Heart left ventricle (tissue), 16 donors: ENCODE measurements around the gene SHISA9. TPM values are rescaled to one million over a fixed set of nuclear protein-coding genes. Genes with fewer than 3 reads are reported as not detected.

Experiments used
- ATAC-seq, 4 donors: fragments of 200-7000 bp; cut with Tn5 transposase; one replicate each; pipeline ENCODE4 v1.9.1; 2020 to 2022; ENCODE audit warnings: moderate library complexity in 4 of 4, mild to moderate bottlenecking in 3 of 4, moderate number of reproducible peaks in 1 of 4
- DNase-seq, 5 donors: peaks; one replicate each; pipeline ENCODE4 v3.0.0-alpha.2; 2020
- H3K27ac ChIP-seq, 12 donors: fragments of 200-600 bp; sonication (generic) in 4 of 12; one replicate each; pipeline versions ENCODE4 v1.5.0 to v1.8.0; 2016 to 2022; ENCODE audit warnings: mild to moderate bottlenecking in 2 of 12
- H3K27me3 ChIP-seq, 9 donors: fragments of 200-600 bp; sonication (generic) in 2 of 9; one replicate each; pipeline versions ENCODE4 v1.5.1 to v1.8.0; 2016 to 2022; ENCODE audit warnings: mild to moderate bottlenecking in 3 of 9
- H3K36me3 ChIP-seq, 9 donors: fragments of 200-600 bp; sonication (generic) in 2 of 9; one replicate each; pipeline versions ENCODE4 v1.5.0 to v1.8.0; 2018 to 2022; ENCODE audit warnings: mild to moderate bottlenecking in 2 of 9
- H3K4me1 ChIP-seq, 12 donors: fragments of 200-600 bp; sonication (generic) in 4 of 12; one replicate each; pipeline versions ENCODE4 v1.5.0 to v1.8.0; 2016 to 2022; ENCODE audit warnings: mild to moderate bottlenecking in 3 of 12
- H3K4me3 ChIP-seq, 12 donors: fragments of 200-600 bp; sonication (generic) in 4 of 12; one replicate each; pipeline versions ENCODE4 v1.5.0 to v1.8.0; 2017 to 2022; ENCODE audit warnings: mild to moderate bottlenecking in 9 of 12, moderate library complexity in 4 of 12
- H3K9me3 ChIP-seq, 12 donors: fragments of 200-600 bp; sonication (generic) in 4 of 12; one replicate each; pipeline versions ENCODE4 v1.5.0 to v1.8.0; 2016 to 2022; ENCODE audit warnings: mild to moderate bottlenecking in 1 of 12
- POLR2A ChIP-seq, 2 donors: fragments of 450-650 bp; IDR thresholded peaks; one replicate each; pipeline ENCODE4 v1.6.1; 2017; ENCODE audit warnings: antibody characterized with exemption in 2 of 2, mild to moderate bottlenecking in 2 of 2, moderate library complexity in 2 of 2
- WGBS, 4 donors: extraction: QIAGEN DNeasy Blood & Tissue Kit in 2 of 4; methylation state at CpG; one replicate each; pipeline versions ENCODE4 v1.1.5 to v1.1.7; 2013 to 2018; 5-methylcytosine and 5-hydroxymethylcytosine counted together
- intact Hi-C, 10 donors: fragments of 100-400 bp; cut with DNase I; formaldehyde crosslinking; loops; one replicate each; pipeline versions ENCODE4 v1.11.1 to v1.14.2; 2022
- polyA plus RNA-seq, 2 donors: library from polyadenylated mRNA; stranded (reverse); fragments of 200-250 nt; gene quantifications; one replicate each; pipeline ENCODE4 v1.2.3, GENCODE V29; 2013
- total RNA-seq, 9 donors: library from RNA; depleted of rRNA in 2 of 9; stranded (reverse); fragments of >200 nt in 2 of 9; fragmentation: NEBNext Ultra II Directional in 3 of 9; extraction: Animal tissue kit (Norgen Biotek cat#: 25700) in 3 of 9; gene quantifications; one replicate each; pipeline versions ENCODE4 v1.1.0 to v1.2.4, GENCODE V29; 2016 to 2023
- TF ChIP-seq, protein P1 (sequence below), 12 donors: fragments of 200-600 bp; sonication (generic) in 4 of 12; IDR thresholded peaks; one replicate each; pipeline versions ENCODE4 v1.5.0 to v1.8.0; 2018 to 2022; ENCODE audit warnings: antibody characterized with exemption in 12 of 12, mild to moderate bottlenecking in 5 of 12
- donor health status: ischemic (EF 13 %, LVEDD 7.1; RV severe dilation, severe dysfunction).
- donor health status: healthy with polysubstance abuse.
- donor health status: DM: no; HTN: yes; CAD: no.
- donor health status: DM: no; HTN: no; CAD: no.
- donor health status: ischemic (EF 25% LVEDD 6.9; RV normal size, moderate dysfunction).
- donor health status: ischemic (EF 25% LVEDD 5.7; RV mildly dilated, moderate dysfunction).
- donor health status: healthy.
- donor health status: DM: yes; HTN: yes; CAD: no.
- donor health status: ischemic (EF 35%, LVEDD 5.7; RV mildly dilated, moderate dysfunction).
- donor health status: nonischemic (EF 11% LVEDD 7.7; RV severe dilation, severe dysfunction).
- donor health status: DM: yes; HTN: yes; CAD: no.
- donor health status: PGD.
- donor health status: ischemic (EF 29% LVEDD 5.4; RV normal size, mild dysfunction).
- donor health status: nonischemic (EF 23%, LVEDD 6.1; RV moderate dilation, normal function).

SHISA9 gene
- total and polyA plus RNA-seq, 11 donors: 0.08 to 0.83 (median 0.24) TPM; not detected in 1

DNA sequence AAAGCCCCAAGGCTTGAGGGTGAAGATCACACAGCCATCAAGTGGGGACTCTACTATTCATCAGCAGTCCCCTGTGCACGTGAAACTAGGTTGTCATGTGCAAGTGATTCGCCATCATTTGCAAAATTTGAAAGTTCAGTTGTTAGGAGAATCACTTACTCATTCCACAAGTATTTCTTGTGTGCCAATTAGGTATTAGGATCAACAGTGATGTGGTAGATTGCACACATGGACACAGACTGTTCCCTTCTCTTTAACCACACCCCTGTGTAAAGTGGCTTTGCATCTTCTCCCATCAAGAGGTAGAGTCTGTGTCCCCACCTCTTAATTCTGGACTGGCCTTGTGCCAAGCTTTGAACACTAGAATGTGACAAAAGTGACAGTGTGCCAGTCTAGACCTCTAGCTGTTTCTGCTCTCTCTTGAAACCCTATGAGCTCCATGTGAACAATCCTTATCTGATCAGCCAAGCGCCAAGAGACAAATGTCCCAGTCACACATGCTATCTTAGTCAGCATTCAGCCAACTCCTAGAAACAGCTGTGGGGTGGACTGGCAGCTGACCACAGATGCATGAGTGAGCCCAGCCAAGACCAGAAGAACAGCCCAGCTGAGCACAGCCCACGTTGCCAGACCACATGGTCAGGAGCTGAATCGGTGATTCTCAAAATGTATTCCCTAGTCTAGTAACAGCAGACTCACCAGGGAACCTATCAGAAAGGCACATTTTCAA lies 31.5 kb upstream of the SHISA9 start:
- Histone ChIP-seq H3K27ac (no peak overlapping the region), H3K9me3 (peaks cover 0 to 10% (median 0%) of the 10 kb centered on the region in 12 donors), H3K27me3 (peaks cover 0 to 6% (median 0%) of the 10 kb centered on the region in 9 donors), H3K4me1 (no peaks in the 10 kb centered on the region), H3K4me3 (no peak overlapping the region), H3K36me3 (no peaks in the 10 kb centered on the region)
- ATAC-seq: no peak
- TF ChIP-seq, protein P1, sequence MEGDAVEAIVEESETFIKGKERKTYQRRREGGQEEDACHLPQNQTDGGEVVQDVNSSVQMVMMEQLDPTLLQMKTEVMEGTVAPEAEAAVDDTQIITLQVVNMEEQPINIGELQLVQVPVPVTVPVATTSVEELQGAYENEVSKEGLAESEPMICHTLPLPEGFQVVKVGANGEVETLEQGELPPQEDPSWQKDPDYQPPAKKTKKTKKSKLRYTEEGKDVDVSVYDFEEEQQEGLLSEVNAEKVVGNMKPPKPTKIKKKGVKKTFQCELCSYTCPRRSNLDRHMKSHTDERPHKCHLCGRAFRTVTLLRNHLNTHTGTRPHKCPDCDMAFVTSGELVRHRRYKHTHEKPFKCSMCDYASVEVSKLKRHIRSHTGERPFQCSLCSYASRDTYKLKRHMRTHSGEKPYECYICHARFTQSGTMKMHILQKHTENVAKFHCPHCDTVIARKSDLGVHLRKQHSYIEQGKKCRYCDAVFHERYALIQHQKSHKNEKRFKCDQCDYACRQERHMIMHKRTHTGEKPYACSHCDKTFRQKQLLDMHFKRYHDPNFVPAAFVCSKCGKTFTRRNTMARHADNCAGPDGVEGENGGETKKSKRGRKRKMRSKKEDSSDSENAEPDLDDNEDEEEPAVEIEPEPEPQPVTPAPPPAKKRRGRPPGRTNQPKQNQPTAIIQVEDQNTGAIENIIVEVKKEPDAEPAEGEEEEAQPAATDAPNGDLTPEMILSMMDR (IDR thresholded peaks at IDR 0.05): no peak
- TF ChIP-seq POLR2A (IDR thresholded peaks at IDR 0.05): no peak
- intact Hi-C loops: no loop called here
- 75 to 80% (median 78%) methylated on average over 3 to 5 of the region's 5 CpGs for WGBS, 4 donors
- DNase-seq: no peak

DNA sequence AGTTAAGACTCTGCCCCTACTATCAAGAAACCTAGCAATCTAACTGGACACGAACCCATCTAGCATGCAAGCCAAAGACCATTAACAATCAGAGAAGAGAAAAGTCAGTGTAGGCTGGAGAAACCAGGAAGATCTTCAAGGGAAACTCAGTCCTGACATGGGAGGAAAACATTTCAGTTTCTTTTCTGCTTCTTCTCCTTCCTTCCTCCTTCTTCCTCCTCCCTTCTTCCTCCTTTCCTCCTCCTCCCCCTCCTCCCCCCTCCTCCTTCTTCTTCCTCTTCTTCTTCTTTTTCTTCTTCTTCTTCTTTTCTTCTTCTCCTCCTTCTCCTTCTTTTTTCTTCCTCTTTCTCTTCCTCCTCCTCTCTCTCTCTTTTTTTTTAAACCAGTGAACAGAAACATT lies 29.6 kb upstream of the SHISA9 start:
- H3K36me3 ChIP-seq: no peaks in the 10 kb centered on the region
- ATAC-seq (no peak), DNase-seq (no peak)
- no peak for TF ChIP-seq POLR2A (IDR thresholded peaks at IDR 0.05)
- TF ChIP-seq, protein P1 (IDR thresholded peaks at IDR 0.05): no peak
- intact Hi-C loops: no loop called here
- H3K4me3 ChIP-seq: no peak overlapping the region
- H3K4me1 ChIP-seq: no peaks in the 10 kb centered on the region
- no peak overlapping the region for H3K27ac ChIP-seq
- peaks cover 0 to 10% (median 0%) of the 10 kb centered on the region in 12 donors for H3K9me3 ChIP-seq
- WGBS, 4 donors: 61 to 68% (median 65%) methylated on average over 1 of the region's 1 CpG
- H3K27me3 ChIP-seq: peaks cover 0 to 13% (median 0%) of the 10 kb centered on the region in 9 donors

DNA sequence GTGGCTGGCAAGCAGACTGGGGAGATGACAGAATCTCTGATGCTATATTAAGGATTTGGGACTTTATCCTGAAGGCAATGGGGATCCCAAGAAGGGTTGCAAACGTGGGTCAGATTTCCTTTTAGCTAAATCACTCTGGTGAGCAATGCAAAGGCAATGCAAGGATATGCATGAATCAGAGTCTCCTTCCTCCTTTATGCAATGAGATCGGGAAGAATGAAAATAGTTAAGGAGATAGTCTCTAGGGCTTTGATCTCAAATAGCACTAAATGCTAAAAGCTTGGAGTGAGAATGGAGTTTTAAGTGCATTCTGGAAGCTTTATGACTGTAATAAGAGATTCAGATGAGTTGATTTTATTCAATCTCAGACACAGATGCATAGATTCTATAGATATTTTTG lies 27.2 kb upstream of the SHISA9 start:
- peaks cover 0 to 17% (median 0%) of the 10 kb centered on the region in 9 donors for H3K27me3 ChIP-seq

DNA sequence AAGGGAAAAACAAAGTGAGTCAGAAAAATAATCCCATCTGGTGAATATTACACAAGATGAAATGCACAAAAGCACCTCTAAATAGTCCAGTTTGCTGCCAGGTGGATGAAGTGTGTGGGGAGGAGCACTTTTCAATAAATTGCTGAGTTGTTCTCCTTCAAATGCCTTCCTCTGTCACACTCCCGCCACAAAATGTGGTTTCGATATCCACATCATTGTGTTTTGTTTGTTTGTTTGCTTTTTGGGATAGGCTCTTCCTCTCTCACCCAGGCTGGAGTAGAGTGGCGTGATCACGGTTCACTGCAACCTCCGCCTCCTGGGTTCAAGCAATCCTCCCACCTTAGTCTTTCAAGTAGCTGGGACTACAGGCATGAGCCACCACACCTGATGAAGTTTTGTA lies 24.6 kb upstream of the SHISA9 start:
- no peaks in the 10 kb centered on the region for H3K9me3 ChIP-seq
- no peak overlapping the region for H3K4me3 ChIP-seq
- no peak for TF ChIP-seq POLR2A (IDR thresholded peaks at IDR 0.05)
- TF ChIP-seq, protein P1 (IDR thresholded peaks at IDR 0.05): no peak
- ATAC-seq: no peak
- no peaks in the 10 kb centered on the region for H3K36me3 ChIP-seq
- intact Hi-C loops: no loop called here
- H3K27ac ChIP-seq: no peak overlapping the region
- peaks cover 0 to 17% (median 0%) of the 10 kb centered on the region in 9 donors for H3K27me3 ChIP-seq
- DNase-seq: no peak
- H3K4me1 ChIP-seq: no peaks in the 10 kb centered on the region
- WGBS, 4 donors: 73 to 84% (median 81%) methylated on average over 5 of the region's 5 CpGs

More for the DNA sequence above, 27.2 kb upstream of the SHISA9 start:
- Histone ChIP-seq H3K27ac (no peak overlapping the region), H3K9me3 (peaks cover 0 to 10% (median 0%) of the 10 kb centered on the region in 12 donors), H3K36me3 (no peaks in the 10 kb centered on the region), H3K4me3 (no peak overlapping the region), H3K4me1 (no peaks in the 10 kb centered on the region)
- ATAC-seq (no peak), DNase-seq (no peak)
- intact Hi-C loops: no loop called here
- TF ChIP-seq, protein P1 (IDR thresholded peaks at IDR 0.05): no peak
- no peak for TF ChIP-seq POLR2A (IDR thresholded peaks at IDR 0.05)
- WGBS, 4 donors: 17 to 28% (median 21%) methylated on average over 2 of the region's 2 CpGs
